A673 (cell line): Measurements from ENCODE around the gene CBY3. TPM values are rescaled to one million over a fixed set of nuclear protein-coding genes. Genes with fewer than 3 reads are reported as not detected.

Experiments used
- BruUV-seq: library from RNA; stranded (reverse); fragments of 400-500 nt; replicated peaks from 2 replicates; lab custom pipeline; 2021; lab: Mats Ljungman, UMichigan
- CTCF ChIA-PET: fragments of 300-600 bp; sonication (Branson Sonifier 250); formaldehyde crosslinking; loops from one replicate; lab custom pipeline; 2022; ENCODE audit warnings: antibody characterized with exemption; lab: Charles Lee
- POLR2A ChIA-PET: fragments of 300-600 bp; sonication (Branson Sonifier 250); formaldehyde crosslinking; loops from one replicate; lab custom pipeline; 2022; ENCODE audit warnings: antibody characterized with exemption; ENCODE audit not compliant: low non-redundant PET; lab: Charles Lee
- DNase-seq: peaks from one replicate; pipeline ENCODE4 v3.0.0-alpha.2; 2015; ENCODE audit warnings: low spot score
- H3K27ac ChIP-seq: fragments of 200-600 bp; sonication (generic); 2 replicates; pipeline ENCODE4 v1.5.1; 2016; ENCODE audit warnings: mixed run types, low read depth, mild to moderate bottlenecking, mixed read lengths, antibody characterized with exemption, low read length; ENCODE audit not compliant: poor library complexity, severe bottlenecking
- H3K27me3 ChIP-seq: fragments of 200-600 bp; sonication (generic); replicated peaks from 2 replicates; pipeline ENCODE4 v1.6.1; 2017; ENCODE audit warnings: mixed run types, low read depth, mild to moderate bottlenecking, mixed read lengths, antibody characterized with exemption, low read length; ENCODE audit not compliant: insufficient read depth, poor library complexity
- H3K36me3 ChIP-seq: fragments of 200-600 bp; sonication (generic); 2 replicates; pipeline ENCODE4 v1.6.1; 2016; ENCODE audit warnings: mixed run types, mild to moderate bottlenecking, mixed read lengths, antibody characterized with exemption, low read length; ENCODE audit not compliant: insufficient read depth, poor library complexity, severe bottlenecking
- H3K4me1 ChIP-seq: fragments of 200-600 bp; sonication (generic); 2 replicates; pipeline ENCODE4 v1.6.1; 2017; ENCODE audit warnings: mixed run types, mild to moderate bottlenecking, mixed read lengths, antibody characterized with exemption, low read length; ENCODE audit not compliant: insufficient read depth, poor library complexity, severe bottlenecking
- H3K4me3 ChIP-seq: fragments of 200-600 bp; sonication (generic); 2 replicates; pipeline ENCODE4 v1.5.1; 2016; ENCODE audit warnings: low read depth, mixed run types, mild to moderate bottlenecking, mixed read lengths, low read length; ENCODE audit not compliant: poor library complexity, severe bottlenecking
- H3K9me3 ChIP-seq: fragments of 200-600 bp; sonication (generic); 2 replicates; pipeline ENCODE4 v1.6.1; 2016; ENCODE audit warnings: mixed run types, low read depth, mild to moderate bottlenecking, mixed read lengths, antibody characterized with exemption, low read length; ENCODE audit not compliant: poor library complexity, severe bottlenecking
- EZH2 ChIP-seq: fragments of 200-600 bp; sonication (generic); IDR thresholded peaks from 2 replicates; pipeline ENCODE4 v1.6.1; 2017; ENCODE audit warnings: borderline replicate concordance, low read depth, mild to moderate bottlenecking, mixed read lengths, antibody characterized with exemption, low read length; ENCODE audit not compliant: poor library complexity, severe bottlenecking
- intact Hi-C: fragments of 100-400 bp; cut with micrococcal nuclease; formaldehyde crosslinking; loops from one replicate; pipeline ENCODE4 v1.10.0; 2022; ENCODE audit not compliant: unreplicated experiment
- total RNA-seq: library from RNA; stranded (reverse); gene quantifications from 2 replicates; pipeline ENCODE4 v1.2.3, GENCODE V29; 2021
- TF ChIP-seq, protein P1 (sequence below): fragments of 300-800, 200-600 bp; sonication (generic); conservative IDR thresholded peaks from 2 replicates; pipeline ENCODE4 v1.5.1; 2017; ENCODE audit warnings: low read depth, mild to moderate bottlenecking, antibody characterized with exemption, low read length, moderate library complexity, mixed read lengths

CBY3 gene
- total RNA-seq, 1 experiment from 2014 or later: not detected

DNA sequence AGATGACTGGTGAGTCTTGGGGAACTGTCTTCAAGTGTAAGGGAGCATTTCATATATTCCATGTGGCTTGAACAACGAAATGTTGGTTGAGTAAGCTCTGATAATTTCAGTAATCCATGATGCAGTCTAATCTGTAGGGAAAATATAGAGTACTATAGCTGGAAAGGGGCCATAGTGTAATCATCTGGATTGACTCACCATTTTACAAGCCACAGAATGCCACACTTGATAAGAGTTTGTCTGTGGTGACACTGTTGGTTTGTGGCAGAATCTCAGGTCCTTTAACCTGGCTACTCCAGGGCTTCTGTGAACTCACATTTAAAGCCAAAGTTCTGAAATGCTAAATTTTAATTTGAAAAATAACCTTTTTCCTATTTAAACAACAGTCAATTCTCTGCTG is 35.5 kb upstream of the CBY3 start:
- Histone ChIP-seq H3K27me3 (no peaks in the 10 kb centered on the region), H3K27ac (no peak overlapping the region), H3K4me3 (no peak overlapping the region), H3K9me3 (no peaks in the 10 kb centered on the region), H3K4me1 (no peaks in the 10 kb centered on the region), H3K36me3 (peaks cover 92% of the 10 kb centered on the region)
- ChIA-PET POLR2A (no interaction called here), CTCF (no interaction called here)
- TF ChIP-seq, protein P1, sequence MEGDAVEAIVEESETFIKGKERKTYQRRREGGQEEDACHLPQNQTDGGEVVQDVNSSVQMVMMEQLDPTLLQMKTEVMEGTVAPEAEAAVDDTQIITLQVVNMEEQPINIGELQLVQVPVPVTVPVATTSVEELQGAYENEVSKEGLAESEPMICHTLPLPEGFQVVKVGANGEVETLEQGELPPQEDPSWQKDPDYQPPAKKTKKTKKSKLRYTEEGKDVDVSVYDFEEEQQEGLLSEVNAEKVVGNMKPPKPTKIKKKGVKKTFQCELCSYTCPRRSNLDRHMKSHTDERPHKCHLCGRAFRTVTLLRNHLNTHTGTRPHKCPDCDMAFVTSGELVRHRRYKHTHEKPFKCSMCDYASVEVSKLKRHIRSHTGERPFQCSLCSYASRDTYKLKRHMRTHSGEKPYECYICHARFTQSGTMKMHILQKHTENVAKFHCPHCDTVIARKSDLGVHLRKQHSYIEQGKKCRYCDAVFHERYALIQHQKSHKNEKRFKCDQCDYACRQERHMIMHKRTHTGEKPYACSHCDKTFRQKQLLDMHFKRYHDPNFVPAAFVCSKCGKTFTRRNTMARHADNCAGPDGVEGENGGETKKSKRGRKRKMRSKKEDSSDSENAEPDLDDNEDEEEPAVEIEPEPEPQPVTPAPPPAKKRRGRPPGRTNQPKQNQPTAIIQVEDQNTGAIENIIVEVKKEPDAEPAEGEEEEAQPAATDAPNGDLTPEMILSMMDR: no peak
- no peak for TF ChIP-seq EZH2
- no TSS peak for BruUV-seq
- no peak for DNase-seq
- intact Hi-C loops: no loop called here

DNA sequence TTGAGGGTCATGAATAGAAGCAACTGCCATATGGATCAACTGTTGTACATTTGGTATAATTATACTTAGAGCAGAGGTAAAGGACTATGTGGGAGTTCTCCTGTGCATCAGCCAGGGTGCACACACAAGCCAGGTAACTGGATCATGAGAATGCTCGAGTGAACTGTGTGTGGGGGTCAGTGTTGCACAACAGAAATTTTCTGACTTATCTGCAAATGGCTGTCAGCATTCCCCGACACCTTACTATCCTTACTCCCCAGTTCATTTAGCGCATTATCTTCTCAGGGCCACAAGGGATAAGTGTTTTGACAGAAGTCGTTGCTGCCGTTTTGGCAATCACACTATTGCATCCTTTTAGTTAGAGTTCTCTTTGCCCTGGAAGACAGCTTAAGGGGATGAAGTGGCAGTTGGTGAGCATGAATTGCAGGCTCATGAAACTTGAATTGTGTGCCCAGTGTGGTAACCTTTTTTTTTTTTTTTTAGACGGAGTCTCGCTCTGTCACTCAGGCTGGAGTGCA is 19.6 kb upstream of the CBY3 start:
- H3K36me3 ChIP-seq: peaks cover 39% of the 10 kb centered on the region
- H3K9me3 ChIP-seq: no peaks in the 10 kb centered on the region
- CTCF ChIA-PET: no interaction called here
- peaks cover 8% of the 10 kb centered on the region for H3K4me1 ChIP-seq
- no peaks in the 10 kb centered on the region for H3K27me3 ChIP-seq
- intact Hi-C loops: no loop called here
- peak; percentile 14 for DNase-seq
- peak overlapping the region; percentile 97 for H3K4me3 ChIP-seq
- TF ChIP-seq, protein P1: no peak
- TF ChIP-seq EZH2: no peak
- BruUV-seq: no TSS peak
- POLR2A ChIA-PET: interaction anchor here (0.7 kb wide), 1 partner anchor 77 kb away, joined by 4 read pairs; no protein-coding TSS in a partner anchor
- peak overlapping the region; percentile 96 for H3K27ac ChIP-seq

DNA sequence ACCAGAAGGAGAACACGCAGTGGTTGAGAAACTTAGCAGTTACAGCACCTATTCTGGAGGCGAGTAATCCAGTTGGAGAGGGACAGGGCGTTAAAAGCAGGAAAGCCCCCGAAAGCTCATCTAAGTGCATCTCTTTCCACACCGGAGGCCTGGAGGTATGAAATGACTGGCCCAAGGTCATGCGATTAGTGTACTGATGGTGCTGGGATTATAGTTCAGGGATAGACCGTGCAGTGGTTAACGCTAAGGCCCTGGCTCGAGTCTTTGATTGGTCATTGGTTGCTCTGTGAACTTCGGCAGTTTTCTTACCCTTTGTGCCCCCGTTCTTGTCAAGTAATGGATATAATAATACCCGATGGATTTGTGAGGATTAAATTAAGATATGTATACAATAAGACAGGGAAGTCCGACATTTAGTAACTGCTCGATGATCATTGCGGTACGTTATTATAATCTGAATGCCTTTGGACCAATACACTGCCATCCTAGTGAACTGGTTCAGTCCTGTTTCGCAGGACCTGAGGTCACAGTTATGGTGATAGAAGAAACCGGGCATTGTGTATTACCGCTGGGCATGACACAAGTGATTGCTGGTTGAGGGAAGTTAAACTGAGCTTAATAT is 18.9 kb upstream of the CBY3 start:
- DNase-seq: peak; percentile 27

More for the DNA sequence above, 18.9 kb upstream of the CBY3 start:
- no TSS peak for BruUV-seq
- peaks cover 34% of the 10 kb centered on the region for H3K36me3 ChIP-seq
- H3K9me3 ChIP-seq: no peaks in the 10 kb centered on the region
- CTCF ChIA-PET: no interaction called here
- POLR2A ChIA-PET: no interaction called here
- H3K27ac ChIP-seq: peak overlapping the region; percentile 96
- TF ChIP-seq, protein P1: no peak
- TF ChIP-seq EZH2: no peak
- peak overlapping the region; percentile 97 for H3K4me3 ChIP-seq
- intact Hi-C loops: no loop called here
- peaks cover 8% of the 10 kb centered on the region for H3K4me1 ChIP-seq
- no peaks in the 10 kb centered on the region for H3K27me3 ChIP-seq
